NCI-H2081 (cell line): ENCODE results near the gene KIF1A.
"Not testable (repeated sequence)": the region's sequence is repeated elsewhere in the genome, so short reads cannot be mapped to it uniquely, and the experiment has no call there.

Experiments used
- DNase-seq, 2 experiments: peaks; one replicate each; lab custom pipeline; 2025; lab: John Stamatoyannopoulos, UW

KIF1A gene

DNA sequence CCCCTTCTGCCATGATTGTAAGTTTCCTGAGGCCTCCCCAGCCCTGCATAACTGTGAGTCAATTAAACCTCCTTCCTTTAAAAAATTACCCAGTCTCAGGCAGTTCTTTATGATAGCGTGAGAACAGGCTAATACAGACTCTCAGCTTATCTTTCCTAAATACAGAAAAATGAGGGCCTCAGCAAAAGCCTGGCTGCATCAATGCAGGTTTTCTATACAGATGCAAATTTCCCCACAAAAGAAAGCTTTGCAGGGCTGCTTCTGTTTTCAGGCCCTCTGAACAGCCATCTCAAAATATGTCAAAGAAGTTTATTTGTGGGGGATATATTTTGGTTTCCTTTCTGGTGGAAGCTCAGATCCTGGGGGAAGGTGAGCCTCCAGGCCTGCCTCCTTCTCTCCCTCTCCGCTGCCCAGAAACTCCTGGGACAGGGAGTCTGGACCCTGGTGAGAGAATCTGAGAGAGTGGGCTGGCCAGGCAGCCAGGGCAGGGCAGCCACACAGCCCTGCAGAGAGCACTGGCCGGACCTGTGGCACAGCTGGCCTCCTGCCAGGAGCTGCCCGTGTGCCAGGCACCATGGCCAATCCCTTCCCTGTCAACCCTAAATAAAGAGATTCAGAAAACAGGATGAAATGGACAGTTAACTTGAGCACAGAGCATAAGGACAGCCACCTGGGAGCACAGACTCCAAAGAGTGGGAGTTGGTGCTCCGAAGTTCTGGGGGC is 27.0 kb upstream of the KIF1A start:
- no peak for DNase-seq

DNA sequence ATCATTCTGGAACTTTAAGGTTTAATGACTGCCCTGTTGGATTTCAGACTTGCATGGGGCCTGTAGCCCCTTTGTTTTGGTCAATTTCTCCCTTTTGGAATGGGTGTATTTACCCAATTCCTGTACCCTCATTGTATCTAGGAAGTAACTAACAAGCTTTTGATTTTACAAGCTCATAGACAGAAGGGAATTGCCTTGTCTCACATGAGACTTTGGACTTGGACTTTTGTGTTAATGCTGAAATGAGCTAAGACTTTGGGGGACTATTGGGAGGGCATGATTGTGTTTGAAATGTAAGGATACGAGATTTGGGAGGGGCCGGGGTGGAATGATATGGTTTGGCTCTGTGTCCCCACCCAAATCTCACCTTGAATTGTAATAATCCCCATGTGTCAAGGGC is 26.3 kb upstream of the KIF1A start:
- not testable (repeated sequence) for DNase-seq

DNA sequence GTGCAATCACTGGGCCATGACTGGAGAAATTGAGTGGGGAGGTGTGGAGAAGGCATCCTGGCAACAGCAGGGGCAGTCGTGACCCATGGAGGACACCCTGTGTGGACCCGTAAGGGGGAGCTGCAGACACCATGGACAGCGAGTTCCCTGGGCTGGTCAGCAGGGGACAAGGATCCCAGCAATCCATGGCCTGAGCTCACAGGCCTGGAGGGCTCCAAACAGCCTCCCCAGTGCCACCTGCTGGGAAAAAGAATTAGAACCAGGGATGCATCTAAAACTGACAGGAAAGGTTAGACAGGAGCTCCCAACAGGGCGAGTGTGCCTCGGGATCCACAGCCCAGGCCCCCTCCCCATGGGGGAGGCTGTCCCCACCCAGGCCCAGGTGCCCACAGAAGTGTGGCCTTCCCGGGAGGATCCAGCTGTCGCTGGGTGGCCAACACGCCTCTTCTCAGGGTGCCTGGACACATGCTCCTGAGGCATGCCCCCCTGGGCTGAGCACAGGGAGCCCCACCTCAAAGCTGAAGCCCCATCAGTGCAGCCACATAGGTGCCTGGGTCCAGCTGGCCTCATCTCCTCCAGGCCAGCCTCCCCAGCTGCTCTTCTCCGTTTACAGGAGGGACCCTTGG is 20.5 kb upstream of the KIF1A start:
- peak; percentile 30 to 42 for DNase-seq

- no peak for DNase-seq
These were observed 19.4 kb upstream of the KIF1A start for GRCh38 chr2:240839152-240840143.

- DNase-seq, result no peak
These were observed 17.6 kb upstream of the KIF1A start for GRCh38 chr2:240837621-240838020.

- no peak for DNase-seq
These were observed 16.9 kb upstream of the KIF1A start for GRCh38 chr2:240836781-240837467.

- DNase-seq, result no peak
These were observed 15.5 kb upstream of the KIF1A start for GRCh38 chr2:240835528-240835927.

DNA sequence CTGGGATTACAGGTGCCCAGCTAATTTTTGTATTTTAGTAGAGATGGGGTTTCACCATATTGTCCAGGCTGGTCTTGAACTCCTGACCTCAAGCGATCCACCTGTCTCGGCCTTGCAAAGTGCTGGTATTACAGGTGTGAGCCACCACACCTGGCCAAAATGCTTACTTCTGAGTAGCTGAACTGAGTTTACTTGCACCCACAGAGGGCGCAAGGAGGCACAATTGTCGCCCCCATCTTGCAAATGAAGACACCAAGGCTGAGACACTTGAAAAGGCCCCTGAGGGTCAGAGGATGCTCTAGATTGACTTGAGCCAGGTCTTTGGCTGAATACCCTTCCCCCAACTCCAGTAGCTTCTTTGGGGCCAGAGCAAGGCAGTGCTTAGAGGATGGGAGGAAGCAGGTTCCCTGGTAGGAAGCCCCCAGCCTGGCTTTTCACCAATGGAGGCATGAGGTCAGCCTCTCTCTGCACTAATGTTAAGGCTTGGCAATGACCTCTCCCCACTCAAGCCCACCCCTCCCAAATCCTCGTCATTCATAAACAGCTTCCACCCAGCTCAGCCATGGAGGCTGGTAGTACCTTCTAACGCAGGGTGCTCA is 14.5 kb upstream of the KIF1A start:
- DNase-seq, result no peak

- DNase-seq, result no peak
These were observed 13.8 kb upstream of the KIF1A start for GRCh38 chr2:240833724-240834285.

DNA sequence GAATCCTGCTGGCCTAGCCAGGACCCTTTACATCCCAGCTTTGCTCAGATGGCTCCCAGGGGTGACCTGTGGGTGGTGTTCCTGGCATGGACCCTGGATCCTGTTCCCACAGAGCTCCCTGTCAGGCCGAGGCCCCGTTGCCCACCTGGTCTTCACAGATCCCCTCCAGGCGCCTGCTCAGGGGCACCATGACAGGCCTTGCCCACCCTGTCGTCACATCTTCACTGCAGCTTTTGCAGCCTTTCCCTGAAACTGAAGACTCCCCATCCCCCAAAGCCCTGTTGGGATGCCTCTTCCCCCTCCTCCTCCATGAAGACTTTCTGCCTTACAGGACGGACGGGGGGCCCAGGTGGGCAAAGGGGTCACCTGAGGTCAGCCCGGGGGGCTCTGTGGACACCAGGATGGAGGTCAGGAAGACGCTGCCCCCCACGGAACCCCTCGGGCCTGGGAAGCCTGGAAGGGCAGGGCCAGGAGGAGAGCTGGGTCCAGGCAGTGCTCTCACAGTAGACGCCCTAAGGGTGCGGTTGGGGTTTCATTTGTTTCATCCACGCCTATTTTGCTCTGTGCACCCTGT is 13.0 kb upstream of the KIF1A start:
- DNase-seq, result no peak

- peak; percentile 95 to 96 for DNase-seq
These were observed 12.2 kb upstream of the KIF1A start for GRCh38 chr2:240832205-240832727.

- no peak for DNase-seq
These were observed 11.7 kb upstream of the KIF1A start for GRCh38 chr2:240831594-240832204.

DNA sequence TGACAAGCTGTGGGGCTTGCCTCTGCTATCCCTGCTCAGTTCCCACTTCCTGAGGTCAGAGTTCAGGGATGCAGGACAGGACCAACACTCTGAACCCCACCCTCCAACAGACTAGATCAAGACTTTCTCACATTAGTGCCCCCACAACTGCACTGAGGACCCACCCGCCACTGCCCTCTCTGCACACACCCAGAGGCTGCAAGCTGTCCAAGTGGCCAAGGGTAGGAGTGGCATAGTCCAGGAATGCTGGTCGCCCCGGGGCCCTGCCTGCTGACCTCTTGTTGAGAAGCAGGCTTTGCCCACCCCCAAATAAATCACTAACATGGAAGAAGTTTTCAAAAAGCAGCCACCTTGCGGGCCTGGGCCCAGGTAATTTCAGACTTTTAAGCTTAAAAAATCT is 5.5 kb upstream of the KIF1A start:
- DNase-seq, result no peak

GRCh38 chr2:240823449-240824336 is 3.7 kb upstream of the KIF1A start:
- peak in 1 of 2 experiments; percentile 16 for DNase-seq

DNA sequence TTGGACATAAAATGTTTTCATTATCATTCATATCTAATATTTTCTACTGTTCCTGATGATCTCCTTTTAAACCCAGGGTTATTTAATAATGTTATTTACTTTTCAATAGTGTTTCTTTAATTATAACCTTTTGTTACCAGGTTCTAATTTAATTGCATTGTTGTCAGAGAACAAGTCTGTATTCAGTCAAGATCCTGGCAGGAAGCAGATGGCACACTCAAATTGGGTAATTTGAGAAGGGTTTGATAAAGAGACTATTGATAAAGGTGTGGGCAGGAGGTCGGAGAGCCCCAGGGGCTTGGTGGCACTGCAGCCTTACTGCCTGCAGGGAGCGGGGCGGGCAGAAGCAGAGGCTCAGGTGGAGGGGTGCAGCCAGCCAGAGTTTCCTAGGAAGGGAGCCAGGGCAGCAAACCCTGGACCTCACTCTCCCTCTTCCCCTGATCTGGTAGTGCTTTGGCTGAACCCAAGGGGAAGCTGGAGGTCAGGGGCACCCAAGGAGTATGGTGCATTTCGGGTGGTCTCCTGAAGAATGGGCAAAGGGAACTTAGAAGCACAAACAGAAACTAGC is 2.3 kb upstream of the KIF1A start:
- DNase-seq, result peak; percentile 65 to 88

GRCh38 chr2:240821429-240821778 is 1.4 kb upstream of the KIF1A start:
- DNase-seq, result no peak

DNA sequence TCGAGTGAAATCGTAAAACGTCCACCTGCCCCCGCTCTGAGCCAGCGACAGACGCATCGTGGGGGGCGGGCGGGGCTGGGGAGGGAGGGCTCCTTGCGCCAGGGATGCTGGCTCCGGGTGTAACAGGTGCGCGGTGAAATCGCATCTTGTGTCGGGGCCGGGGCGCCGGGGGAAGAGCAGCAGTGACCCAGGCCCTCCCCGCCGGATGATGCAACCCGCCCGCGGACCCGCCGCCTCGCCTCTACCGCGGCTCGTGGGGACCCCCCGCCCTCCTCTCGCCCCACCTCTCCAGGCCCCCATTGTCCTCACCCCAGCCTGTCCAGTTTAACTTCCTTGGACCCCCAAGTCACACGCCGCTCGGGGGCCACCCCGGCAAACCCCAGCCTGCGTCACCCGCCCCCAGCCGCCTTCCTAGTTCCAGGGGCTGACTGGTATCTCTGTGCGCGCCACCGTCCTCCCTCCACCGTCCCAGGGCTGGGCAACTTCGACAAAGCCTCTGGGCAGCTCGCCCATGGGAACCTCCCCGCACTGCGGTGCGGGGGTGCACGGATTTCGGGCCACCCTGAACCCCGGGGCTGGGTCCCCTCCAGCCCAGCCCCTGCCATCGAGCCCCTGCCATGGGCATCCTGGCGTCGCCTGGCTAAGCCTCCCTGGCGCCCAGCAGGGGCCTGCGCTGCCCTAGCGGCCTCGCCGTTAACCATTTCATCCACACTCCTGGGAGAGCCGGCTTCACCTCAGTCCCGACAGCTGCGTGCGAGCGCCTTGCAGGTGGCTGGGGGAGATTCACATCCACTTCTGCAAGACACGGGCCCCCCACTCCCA is 799 bp upstream of the KIF1A start:
- DNase-seq, result peak; percentile 82 to 91
